ENCODE results near the gene BTF3. TPM values are rescaled to one million over a fixed set of nuclear protein-coding genes. Genes with fewer than 3 reads are reported as not detected.

Gene BTF3
- total and polyA plus RNA-seq, 2 of the 13 experiments (the other 11 are each of a cell fraction or from before 2014, with no cell fraction given), result 557 to 698 TPM

GRCh38 chr5:73544429-73545402 lies 46.5 kb downstream of the BTF3 start (continued):
- no peak for TF ChIP-seq ZFP36 (IDR thresholded peaks at IDR 0.05; ENCODE audit: borderline replicate concordance, low read depth, low read length, partially characterized antibody)
- TF ChIP-seq ZNF746 (CRISPR knock-in tag; IDR thresholded peaks at IDR 0.05), result 0 out of 2 replicates have a peak, but pooled peaks have one; percentile 48
- TF ChIP-seq, protein P1, sequence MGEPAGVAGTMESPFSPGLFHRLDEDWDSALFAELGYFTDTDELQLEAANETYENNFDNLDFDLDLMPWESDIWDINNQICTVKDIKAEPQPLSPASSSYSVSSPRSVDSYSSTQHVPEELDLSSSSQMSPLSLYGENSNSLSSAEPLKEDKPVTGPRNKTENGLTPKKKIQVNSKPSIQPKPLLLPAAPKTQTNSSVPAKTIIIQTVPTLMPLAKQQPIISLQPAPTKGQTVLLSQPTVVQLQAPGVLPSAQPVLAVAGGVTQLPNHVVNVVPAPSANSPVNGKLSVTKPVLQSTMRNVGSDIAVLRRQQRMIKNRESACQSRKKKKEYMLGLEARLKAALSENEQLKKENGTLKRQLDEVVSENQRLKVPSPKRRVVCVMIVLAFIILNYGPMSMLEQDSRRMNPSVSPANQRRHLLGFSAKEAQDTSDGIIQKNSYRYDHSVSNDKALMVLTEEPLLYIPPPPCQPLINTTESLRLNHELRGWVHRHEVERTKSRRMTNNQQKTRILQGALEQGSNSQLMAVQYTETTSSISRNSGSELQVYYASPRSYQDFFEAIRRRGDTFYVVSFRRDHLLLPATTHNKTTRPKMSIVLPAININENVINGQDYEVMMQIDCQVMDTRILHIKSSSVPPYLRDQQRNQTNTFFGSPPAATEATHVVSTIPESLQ (CRISPR knock-in tag; conservative IDR thresholded peaks at IDR 0.05), result no peak
- TF ChIP-seq, protein P2, sequence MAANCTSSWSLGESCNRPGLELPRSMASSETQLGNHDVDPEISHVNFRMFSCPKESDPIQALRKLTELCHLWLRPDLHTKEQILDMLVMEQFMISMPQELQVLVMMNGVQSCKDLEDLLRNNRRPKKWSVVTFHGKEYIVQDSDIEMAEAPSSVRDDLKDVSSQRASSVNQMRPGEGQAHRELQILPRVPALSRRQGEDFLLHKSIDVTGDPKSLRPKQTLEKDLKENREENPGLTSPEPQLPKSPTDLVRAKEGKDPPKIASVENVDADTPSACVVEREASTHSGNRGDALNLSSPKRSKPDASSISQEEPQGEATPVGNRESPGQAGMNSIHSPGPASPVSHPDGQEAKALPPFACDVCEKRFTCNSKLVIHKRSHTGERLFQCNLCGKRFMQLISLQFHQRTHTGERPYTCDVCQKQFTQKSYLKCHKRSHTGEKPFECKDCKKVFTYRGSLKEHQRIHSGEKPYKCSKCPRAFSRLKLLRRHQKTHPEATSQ (CRISPR knock-in tag; IDR thresholded peaks at IDR 0.05; ENCODE audit: borderline replicate concordance), result peak; percentile 76; the same call in 1 of the 2 replicates
- no peak for TF ChIP-seq ZNF562 (CRISPR knock-in tag; IDR thresholded peaks at IDR 0.05; ENCODE audit: borderline replicate concordance)
- peak; percentile 100 for TF ChIP-seq SOX5 (CRISPR knock-in tag; IDR thresholded peaks at IDR 0.05; ENCODE audit: borderline replicate concordance)
- no peak for TF ChIP-seq SIN3B (IDR thresholded peaks at IDR 0.05; ENCODE audit: low read length)
- no peak for TF ChIP-seq ZNF33B (CRISPR knock-in tag; IDR thresholded peaks at IDR 0.05)
- TF ChIP-seq ZNF615 (CRISPR knock-in tag; IDR thresholded peaks at IDR 0.05; ENCODE audit: borderline replicate concordance), result no peak
- no peak for TF ChIP-seq PHB2 (IDR thresholded peaks at IDR 0.05; ENCODE audit: partially characterized antibody)
- no peak for TF ChIP-seq HNRNPH1 (optimal IDR thresholded peaks at IDR 0.05; ENCODE audit: low read depth, low read length)
- no peak for TF ChIP-seq CHCHD3 (CRISPR knock-in tag; IDR thresholded peaks at IDR 0.05)
- TF ChIP-seq, protein P3, sequence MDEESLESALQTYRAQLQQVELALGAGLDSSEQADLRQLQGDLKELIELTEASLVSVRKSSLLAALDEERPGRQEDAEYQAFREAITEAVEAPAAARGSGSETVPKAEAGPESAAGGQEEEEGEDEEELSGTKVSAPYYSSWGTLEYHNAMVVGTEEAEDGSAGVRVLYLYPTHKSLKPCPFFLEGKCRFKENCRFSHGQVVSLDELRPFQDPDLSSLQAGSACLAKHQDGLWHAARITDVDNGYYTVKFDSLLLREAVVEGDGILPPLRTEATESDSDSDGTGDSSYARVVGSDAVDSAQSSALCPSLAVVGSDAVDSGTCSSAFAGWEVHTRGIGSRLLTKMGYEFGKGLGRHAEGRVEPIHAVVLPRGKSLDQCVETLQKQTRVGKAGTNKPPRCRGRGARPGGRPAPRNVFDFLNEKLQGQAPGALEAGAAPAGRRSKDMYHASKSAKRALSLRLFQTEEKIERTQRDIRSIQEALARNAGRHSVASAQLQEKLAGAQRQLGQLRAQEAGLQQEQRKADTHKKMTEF (CRISPR knock-in tag; IDR thresholded peaks at IDR 0.05), result peak; percentile 98
- no peak for TF ChIP-seq RBM39 (IDR thresholded peaks at IDR 0.05; ENCODE audit: low read depth, low read length, poor library complexity, severe bottlenecking)
- peak; percentile 83; the same call in 1 of the 2 replicates for TF ChIP-seq ZFP1 (CRISPR knock-in tag; IDR thresholded peaks at IDR 0.05)
- TF ChIP-seq, protein P4, sequence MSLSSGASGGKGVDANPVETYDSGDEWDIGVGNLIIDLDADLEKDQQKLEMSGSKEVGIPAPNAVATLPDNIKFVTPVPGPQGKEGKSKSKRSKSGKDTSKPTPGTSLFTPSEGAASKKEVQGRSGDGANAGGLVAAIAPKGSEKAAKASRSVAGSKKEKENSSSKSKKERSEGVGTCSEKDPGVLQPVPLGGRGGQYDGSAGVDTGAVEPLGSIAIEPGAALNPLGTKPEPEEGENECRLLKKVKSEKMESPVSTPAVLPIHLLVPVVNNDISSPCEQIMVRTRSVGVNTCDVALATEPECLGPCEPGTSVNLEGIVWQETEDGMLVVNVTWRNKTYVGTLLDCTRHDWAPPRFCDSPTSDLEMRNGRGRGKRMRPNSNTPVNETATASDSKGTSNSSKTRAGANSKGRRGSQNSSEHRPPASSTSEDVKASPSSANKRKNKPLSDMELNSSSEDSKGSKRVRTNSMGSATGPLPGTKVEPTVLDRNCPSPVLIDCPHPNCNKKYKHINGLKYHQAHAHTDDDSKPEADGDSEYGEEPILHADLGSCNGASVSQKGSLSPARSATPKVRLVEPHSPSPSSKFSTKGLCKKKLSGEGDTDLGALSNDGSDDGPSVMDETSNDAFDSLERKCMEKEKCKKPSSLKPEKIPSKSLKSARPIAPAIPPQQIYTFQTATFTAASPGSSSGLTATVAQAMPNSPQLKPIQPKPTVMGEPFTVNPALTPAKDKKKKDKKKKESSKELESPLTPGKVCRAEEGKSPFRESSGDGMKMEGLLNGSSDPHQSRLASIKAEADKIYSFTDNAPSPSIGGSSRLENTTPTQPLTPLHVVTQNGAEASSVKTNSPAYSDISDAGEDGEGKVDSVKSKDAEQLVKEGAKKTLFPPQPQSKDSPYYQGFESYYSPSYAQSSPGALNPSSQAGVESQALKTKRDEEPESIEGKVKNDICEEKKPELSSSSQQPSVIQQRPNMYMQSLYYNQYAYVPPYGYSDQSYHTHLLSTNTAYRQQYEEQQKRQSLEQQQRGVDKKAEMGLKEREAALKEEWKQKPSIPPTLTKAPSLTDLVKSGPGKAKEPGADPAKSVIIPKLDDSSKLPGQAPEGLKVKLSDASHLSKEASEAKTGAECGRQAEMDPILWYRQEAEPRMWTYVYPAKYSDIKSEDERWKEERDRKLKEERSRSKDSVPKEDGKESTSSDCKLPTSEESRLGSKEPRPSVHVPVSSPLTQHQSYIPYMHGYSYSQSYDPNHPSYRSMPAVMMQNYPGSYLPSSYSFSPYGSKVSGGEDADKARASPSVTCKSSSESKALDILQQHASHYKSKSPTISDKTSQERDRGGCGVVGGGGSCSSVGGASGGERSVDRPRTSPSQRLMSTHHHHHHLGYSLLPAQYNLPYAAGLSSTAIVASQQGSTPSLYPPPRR (CRISPR knock-in tag; IDR thresholded peaks at IDR 0.05; ENCODE audit: borderline replicate concordance), result peak; percentile 93
- TF ChIP-seq ATM (IDR thresholded peaks at IDR 0.05; ENCODE audit: borderline replicate concordance), result no peak
- TF ChIP-seq HNRNPLL (IDR thresholded peaks at IDR 0.05; ENCODE audit: low read depth, low read length, poor library complexity, severe bottlenecking), result no peak
